Measurements from ENCODE around the gene MCTP2.

The MCTP2 gene

DNA sequence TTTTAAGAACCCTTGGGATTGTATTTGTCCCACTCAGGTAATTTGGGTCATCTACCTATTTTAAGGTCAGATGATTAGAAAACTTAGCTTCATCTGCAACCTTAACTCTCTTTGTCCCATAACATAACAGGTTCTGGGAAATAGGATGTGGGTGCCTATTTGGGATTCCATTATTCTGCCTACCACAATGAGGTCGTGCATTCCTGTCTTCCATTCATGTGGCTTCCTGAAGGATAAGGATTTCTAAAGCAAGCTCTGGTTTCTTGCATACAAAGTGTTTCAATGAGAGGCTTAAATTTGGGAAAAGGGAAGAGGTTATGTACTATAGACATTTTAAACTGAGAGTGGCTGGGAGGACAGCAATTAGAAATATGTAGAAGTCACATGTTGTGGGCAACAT lies 190.3 kb downstream of the MCTP2 start:
- no peak overlapping the region for H3K27ac ChIP-seq
- DNase-seq (ENCODE audit: low read depth, low spot score): no peak

DNA sequence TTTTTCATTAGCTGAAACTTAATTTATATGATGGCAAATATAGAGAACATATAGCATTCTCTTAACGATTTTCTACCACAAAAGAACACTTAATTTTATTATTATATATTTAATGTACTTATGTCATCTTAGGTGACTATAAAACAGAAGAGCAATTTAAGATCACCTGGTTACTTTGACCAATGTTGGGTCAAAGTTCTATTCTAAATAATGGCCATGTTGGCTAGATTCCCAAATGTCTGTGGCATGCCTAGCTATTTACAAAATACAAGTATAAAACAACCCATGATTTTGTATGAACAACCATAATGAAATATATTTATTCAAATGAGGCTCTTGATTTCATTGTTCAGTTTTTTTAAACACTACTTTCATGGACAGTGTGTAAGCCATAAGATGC lies 200.9 kb downstream of the MCTP2 start:
- no peak for DNase-seq (ENCODE audit: low read depth, low spot score)

DNA sequence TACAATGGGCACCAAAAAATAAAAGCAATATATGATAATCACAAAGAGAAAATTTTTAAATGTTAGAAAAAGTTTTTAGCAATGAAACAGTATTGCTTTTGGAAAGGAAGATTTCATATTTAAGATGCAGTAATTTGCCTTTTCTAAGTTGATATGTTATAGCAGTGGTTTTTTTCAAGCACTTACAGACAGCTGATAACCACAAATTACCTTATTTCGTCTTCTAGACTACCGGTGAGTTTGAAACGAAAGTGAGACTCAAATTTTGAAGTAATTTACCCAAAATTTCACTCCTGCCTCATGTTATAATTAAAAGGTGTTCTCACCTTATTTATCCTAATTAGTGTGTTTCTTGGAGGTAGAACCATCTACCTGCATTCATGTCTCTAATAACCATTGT lies 207.8 kb downstream of the MCTP2 start:
- no peak for DNase-seq (ENCODE audit: low read depth, low spot score)
- H3K27ac ChIP-seq: no peak overlapping the region

More for the DNA sequence above, 200.9 kb downstream of the MCTP2 start:
- no peak overlapping the region for H3K27ac ChIP-seq

DNA sequence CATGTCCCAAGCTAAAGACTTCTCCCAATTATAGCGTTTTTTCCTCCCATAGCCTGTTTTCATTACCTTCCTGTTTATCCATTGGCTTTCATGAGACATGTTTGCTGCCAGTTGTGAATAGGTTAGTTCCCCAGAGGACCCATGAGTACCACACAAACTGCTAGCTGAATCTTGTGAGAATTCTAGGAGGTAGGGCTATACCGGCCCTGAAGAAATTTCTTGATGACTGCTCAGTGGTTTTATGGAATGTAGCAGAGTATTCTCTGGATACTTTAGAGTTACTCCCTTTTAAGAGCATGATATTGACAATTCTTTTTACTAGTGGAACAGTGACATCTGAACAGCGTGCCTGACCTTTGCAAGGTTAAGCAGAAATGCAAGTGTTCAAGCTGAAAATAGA lies 210.4 kb downstream of the MCTP2 start:
- DNase-seq (ENCODE audit: low read depth, low spot score): no peak
- no peak overlapping the region for H3K27ac ChIP-seq

DNA sequence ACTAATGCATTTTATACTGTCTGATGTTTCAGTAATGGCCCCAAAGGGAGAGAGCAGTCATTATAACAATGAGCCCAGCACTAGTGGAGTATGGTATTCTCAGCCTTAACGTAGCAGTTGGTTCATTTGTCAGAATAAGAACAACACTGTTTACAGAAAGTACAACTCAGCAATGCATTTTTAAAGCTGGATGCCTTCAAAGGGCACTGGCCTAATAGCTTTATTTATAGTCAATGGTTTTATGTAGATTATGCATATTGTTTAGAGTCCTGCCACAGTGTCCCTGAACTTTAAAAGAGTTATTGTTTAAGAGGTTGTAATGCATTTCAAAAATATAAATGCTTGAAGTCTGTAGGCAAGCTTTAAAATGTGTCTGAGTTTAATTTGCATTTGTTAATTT lies 211.1 kb downstream of the MCTP2 start:
- no peak for DNase-seq (ENCODE audit: low read depth, low spot score)

DNA sequence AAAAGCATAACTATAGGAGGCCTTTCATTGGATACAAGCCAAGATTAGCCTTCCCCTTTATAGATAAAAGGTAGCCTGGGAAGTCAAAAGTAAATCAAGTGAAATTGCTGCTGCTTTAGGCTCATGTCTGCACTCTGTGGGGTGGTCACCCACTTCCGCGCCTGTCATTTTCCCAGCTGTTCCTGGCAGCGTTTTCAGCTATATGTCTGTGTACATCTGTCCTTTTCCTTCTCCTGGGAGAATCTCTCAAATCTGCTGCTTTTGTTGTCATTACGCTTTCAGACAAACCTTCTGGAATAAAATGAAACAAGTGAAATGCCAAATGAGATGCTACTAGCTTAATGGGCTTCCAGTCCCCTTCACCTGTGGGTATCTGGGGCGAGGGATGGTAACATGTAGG lies 211.8 kb downstream of the MCTP2 start:
- no peak for DNase-seq (ENCODE audit: low read depth, low spot score)
- H3K27ac ChIP-seq: no peak overlapping the region

More for the DNA sequence above, 211.1 kb downstream of the MCTP2 start:
- no peak overlapping the region for H3K27ac ChIP-seq

DNA sequence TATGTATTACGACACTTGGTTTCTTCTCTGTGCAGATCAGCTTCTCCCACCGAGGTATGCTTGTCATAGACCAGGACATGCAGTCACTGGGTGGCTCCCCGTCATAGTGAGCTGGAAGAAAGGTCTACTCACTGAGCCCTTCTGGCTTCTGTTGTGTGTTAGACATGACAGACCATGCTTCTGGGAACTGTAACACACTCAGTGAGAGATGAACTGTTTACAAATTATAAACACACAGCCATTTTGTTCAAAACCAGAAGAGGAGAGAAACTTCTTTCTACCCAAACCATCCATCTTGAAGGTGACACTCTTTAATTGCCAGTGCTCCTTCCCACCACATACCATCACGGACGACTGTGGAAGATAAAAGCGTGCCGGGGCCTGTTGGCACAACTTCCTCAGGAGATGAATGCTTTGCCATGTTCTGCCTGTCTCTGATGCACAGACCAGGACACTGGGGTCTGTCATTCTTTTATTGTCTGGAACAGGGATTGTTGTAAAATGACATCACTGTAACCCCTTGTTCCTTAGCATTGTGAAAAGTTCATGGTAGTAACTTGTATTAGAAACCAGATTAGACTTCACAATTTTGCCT lies 214.3 kb downstream of the MCTP2 start:
- DNase-seq (ENCODE audit: low read depth, low spot score): no peak

DNA sequence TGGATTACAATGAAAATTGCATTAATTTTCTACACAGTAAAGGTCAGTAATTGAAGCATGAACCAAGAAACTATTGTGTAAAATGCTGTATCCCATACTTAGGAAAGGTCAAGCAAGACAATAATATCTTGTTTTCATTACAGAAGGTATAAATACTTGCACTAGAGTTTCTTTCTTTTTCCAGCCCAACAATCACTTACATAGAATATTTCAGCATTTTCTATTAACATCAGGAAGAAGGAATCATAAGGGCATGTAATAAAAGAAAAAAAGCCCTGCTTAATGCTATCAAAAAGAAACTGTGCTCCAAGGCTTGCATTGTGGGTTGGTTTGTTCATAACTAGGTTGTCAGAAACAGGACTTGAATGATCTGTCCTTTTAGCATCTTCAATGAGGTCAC lies 215.1 kb downstream of the MCTP2 start:
- DNase-seq (ENCODE audit: low read depth, low spot score): no peak
- H3K27ac ChIP-seq: no peak overlapping the region

More for the DNA sequence above, 214.3 kb downstream of the MCTP2 start:
- no peak overlapping the region for H3K27ac ChIP-seq

DNA sequence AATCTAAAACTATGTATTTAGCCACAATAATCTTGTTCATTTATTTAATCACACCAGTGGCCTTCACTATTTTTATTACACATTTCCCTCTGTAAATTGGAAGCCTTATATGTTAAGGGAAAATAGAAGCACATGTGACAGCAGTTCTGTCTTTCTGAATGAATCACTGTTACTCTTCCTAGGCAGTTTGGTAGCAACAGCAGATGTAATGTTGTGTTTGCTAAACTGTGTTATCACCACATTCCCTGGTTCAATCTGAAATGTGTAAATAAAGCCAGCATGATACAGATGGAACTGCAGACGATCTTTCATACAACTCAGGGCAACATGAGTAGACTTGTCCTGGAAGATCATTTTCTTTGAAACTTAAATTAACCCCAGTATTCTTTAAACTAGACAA lies 220.1 kb downstream of the MCTP2 start:
- H3K27ac ChIP-seq: peak overlapping the region; percentile 36

DNA sequence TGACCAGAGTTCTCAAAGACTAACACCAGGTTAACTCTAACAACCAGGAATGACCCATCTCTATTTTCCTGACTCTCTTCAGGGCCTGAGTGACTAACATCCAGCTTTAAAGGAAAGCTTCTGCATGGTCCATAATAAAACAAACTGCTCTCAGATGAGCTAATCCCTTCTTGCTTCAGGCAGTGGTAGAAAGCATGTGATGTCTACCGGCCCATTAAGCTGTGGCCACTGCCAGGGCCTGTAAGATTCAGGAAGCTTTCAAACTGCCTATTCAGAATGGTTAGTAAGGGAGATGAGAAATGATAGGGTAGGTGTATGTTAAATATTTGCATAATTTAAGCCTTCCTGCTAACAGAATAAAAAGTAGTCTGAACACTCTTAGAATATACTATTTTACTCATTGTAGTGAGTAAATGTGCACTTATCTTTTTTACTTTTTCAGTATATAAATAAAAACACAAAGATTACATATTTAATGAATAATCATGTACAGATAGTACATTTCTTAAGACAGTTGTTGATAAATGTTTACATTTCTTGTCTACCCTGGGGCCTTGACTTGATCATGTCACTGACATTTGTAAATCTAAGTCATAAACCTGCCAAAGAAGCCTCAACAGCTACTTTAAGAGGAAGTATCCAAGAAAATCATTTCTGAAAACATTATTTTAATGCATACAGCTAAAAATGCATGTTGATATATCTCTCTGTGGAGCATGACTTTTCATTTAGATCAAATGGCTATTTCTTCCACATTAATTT lies 222.0 kb downstream of the MCTP2 start:
- DNase-seq (ENCODE audit: low read depth, low spot score): peak; percentile 75

More for the DNA sequence above, 220.1 kb downstream of the MCTP2 start:
- peak; percentile 60 for DNase-seq (ENCODE audit: low read depth, low spot score)

DNA sequence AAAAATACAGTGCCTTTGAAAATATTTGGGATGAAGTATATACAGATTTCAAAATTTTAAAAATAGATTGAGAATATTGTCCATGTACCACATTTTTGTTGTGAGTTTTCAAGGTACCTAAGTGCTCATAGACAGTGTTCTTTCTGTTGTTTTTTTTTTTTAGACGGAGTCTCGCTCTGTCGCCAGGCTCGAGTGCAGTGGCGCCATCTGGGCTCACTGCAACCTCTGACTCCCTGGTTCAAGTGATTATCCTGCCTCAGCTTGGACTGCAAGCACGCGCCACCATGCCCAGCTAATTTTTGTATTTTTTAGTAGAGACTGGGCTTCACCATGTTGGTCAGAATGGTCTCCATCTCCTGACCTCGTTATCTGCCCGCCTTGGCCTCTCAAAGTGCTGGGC lies 223.9 kb downstream of the MCTP2 start:
- no peak overlapping the region for H3K27ac ChIP-seq
- no peak for DNase-seq (ENCODE audit: low read depth, low spot score)

More for the DNA sequence above, 222.0 kb downstream of the MCTP2 start:
- H3K27ac ChIP-seq: peak overlapping the region; percentile 36

DNA sequence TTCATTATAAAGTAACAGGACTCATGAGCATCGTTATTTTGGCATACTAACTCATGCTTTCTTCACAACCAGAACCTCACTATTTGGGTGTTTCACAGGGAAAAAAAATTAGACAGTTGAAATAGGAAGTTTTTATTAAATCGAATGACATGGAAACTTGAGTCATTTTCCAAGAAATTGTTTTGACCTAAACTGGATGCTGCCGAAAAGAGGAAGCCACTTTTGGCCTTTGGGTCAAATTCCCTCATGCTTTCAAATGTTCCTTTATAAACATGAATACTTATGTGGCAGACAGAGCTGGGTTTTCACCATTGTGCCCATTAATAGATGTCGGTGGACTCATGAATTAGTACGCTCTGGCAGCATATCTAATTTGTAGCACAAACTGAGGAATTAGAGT lies 224.9 kb downstream of the MCTP2 start:
- no peak overlapping the region for H3K27ac ChIP-seq
- DNase-seq (ENCODE audit: low read depth, low spot score): no peak

DNA sequence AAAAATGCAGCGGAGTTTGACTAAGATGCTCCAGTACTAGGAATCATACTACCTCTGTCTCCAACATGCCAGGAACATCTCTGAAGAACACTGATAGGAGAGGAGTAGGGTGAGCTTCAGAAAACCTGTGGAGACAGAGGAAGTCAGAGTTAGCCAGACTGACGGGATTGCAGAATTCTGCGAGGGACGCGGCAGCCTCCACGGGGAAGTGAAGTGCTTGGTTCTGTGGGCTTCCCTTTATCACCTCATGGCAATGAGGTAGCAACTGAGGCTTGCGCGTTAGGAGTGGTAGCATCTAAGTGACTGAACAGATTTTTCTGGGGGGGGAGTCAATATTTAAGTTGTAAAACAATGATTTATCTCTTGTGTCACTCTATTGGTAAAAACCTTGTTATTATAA lies 226.3 kb downstream of the MCTP2 start:
- DNase-seq (ENCODE audit: low read depth, low spot score): no peak
- no peak overlapping the region for H3K27ac ChIP-seq

DNA sequence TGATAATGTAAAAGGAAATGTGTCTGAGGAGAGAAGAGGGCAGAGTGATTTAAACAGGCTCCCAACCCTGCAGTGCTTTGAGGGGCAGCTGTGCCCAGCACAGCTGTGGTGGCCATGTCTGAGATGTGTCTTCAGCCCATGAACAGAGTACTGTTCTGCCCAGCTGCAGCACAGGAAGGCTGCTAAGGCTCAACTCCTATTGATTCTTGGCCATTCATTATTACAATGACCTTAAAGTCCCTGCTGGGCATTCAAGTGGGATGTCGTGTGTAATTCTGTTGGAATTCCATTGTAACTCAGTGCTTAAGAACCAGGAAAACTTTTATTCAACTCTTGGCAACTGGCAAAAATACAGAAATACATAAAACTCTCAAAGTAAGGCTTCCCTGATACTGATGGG lies 229.3 kb downstream of the MCTP2 start:
- H3K27ac ChIP-seq: no peak overlapping the region
- DNase-seq (ENCODE audit: low read depth, low spot score): no peak

DNA sequence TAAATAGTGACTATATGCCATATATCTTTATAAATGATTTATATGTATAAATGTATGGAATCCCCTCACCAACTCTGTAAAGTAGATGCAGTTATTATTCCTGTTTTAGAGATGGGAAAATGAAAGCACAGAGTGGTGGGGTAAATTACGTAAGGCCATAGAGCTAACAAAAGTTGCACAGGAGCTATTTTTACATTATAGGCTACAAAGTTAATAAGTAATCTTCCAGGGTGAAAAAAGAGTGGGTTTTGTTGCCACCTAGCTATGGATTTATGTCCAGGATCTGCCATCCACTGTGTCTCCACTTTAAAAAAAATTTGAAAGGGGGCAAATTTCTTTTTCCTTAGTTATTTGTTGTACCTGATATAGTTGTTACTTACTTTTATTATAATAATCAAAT lies 235.7 kb downstream of the MCTP2 start:
- no peak for DNase-seq (ENCODE audit: low read depth, low spot score)
- H3K27ac ChIP-seq: no peak overlapping the region

DNA sequence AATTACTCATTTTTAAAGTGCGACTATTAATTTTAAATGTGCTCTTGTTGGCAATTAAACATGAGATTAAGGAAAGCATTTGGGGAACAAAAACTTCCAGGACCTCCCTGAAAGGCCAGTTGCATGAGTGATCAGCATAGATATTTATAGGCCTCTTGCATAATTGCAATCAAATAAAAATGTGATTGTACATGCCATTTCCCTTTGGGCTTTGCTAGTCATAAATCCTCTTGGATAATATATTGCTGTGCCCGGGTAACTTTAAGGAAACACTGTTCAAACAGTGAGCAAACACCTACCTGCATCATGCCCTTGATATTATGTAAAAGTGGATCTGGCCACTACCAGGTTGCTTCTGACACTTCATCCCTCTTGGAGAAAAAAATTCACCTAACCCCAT lies 239.1 kb downstream of the MCTP2 start:
- H3K27ac ChIP-seq: peak overlapping the region; percentile 28
- DNase-seq (ENCODE audit: low read depth, low spot score): peak; percentile 44

DNA sequence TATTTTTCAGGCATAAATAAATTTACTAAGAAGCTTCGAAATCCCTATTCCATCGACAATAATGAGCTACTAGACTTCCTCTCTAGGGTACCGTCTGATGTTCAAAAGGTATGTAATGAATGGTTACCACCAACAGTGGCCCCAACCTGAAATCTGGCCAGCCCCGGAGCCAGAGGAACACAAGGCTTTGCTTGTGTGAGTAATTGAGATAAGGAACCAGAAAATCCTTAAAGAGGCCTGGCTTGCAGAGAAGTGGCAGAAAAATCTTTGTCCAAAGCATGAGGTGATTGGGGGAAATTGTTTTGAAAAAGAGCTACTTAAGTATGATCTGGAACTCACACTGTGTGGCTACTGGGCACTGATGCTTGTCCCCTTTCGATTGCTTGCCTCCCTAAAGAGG lies 245.3 kb downstream of the MCTP2 start:
- no peak overlapping the region for H3K27ac ChIP-seq
- no peak for DNase-seq (ENCODE audit: low read depth, low spot score)

DNA sequence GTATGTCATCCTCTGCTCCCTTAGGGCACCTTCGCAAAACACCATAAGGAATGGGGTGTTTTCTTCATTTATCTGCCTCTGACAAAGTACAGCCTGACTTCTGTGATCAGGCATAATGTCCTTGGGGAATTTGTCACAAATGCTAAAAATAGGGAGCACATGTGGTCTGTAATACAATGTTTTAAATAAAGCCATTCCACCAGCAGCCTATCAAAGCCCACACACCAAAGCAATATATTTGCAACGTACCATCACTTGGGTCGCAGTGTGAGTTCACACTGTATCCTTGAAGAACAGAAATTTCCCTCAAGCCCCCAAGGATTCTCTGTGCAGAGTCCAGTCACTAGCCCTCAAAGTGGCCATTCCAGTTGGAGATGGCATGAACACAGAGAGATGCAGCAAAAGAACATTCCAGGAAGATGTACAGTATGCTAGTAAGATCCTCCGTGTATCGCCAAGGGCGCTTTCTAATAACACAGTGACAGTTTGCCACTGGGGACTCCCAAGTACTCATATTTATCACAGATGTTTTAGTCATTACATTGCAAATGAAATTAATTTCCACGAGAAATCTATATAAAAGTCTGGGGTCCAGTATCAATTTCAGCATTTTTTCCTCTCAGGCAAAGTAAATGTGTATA lies 246.7 kb downstream of the MCTP2 start:
- H3K27ac ChIP-seq: no peak overlapping the region
- no peak for DNase-seq (ENCODE audit: low read depth, low spot score)

DNA sequence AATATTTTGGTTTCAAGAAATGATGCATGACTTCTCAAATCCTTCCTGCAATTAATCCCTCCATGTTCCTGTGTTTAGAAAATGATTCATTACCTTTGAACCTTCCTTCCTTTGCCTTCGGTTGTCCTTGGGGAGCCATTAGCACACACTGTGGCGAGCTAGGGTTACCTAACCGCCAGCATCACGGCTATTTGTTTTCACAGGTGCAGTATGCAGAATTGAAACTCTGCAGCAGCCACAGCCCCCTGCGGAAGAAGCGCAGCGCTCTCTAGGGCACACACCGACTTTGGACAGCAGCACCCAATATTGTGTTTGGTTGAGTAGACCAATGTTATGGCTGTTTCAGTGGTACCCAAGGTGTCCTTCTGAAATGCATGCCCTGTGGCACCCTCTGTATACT lies 247.4 kb downstream of the MCTP2 start:
- no peak overlapping the region for H3K27ac ChIP-seq
- no peak for DNase-seq (ENCODE audit: low read depth, low spot score)

DNA sequence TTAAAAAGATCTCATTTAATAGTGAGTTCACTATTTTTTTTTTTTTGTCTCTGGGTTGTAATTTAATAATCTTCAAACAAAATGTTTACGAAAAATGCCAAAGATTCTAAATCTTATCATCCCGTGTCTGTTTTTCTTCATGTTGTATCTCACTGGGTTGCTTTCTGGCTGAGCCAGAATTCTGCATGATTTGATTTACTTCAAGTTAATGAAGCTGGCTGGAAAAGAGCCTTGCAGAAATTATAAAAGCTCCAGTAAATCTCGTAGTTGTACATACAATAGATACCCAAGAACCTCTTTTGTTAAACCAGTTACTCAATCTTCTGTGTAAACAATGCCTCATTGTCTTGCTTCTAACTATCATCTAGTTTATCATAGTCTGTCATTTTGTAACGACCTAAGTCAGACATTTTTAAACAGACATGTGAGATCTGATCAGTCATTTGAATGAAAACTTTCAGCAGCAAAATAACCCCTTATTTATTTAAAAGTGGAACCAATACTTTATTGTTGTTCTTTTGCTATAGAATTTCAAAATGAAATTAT lies 249.0 kb downstream of the MCTP2 start:
- H3K27ac ChIP-seq: no peak overlapping the region
- DNase-seq (ENCODE audit: low read depth, low spot score): no peak

DNA sequence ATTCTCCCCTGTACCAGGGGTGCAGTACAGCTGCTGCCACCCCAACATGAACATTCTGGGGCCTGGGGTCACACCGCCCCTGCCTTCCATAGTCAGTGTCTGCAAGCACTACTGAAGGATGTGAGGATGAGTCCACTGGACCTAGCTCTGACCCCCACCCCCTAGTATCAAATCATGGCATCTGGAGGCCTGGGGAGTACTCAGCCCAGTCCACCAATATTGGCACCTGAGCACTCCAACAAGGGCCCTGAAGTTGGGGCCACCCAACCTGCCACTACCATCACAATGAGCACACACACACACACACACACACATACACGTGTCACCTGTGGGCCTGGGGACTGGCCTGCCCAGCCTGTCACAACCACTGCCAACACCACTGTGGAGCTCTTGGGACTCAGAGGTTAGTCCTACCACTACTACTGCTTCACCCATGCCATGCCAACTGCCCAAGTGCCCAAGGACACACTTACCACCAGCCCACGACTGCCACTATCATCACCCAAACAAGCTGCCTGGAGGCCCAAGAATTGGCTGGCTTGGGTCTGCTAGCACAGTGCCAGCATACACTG lies 253.9 kb downstream of the MCTP2 start:
- no peak overlapping the region for H3K27ac ChIP-seq
- no peak for DNase-seq (ENCODE audit: low read depth, low spot score)

Measured in epithelial cell of prostate (primary cell).